RWPE1 (cell line): Measurements from ENCODE around the gene COL16A1.
A peak's percentile ranks its signal among the peaks of the same experiment; 100 is the strongest.

Experiments
- CTCF ChIA-PET: fragments of 350-600 bp; sonication (Branson Sonifier 250); formaldehyde crosslinking; extraction: SDS; loops from one replicate; lab custom pipeline; 2021; lab: Yijun Ruan, JAX
- POLR2A ChIA-PET: fragments of 400-600 bp; formaldehyde crosslinking; extraction: SDS; loops from one replicate; lab custom pipeline; 2020; ENCODE audit warnings: antibody characterized with exemption; ENCODE audit not compliant: low non-redundant PET; lab: Yijun Ruan, JAX
- DNase-seq: peaks from one replicate; pipeline ENCODE4 v3.0.0; 2012; ENCODE audit warnings: low spot score
- H3K27ac ChIP-seq: fragments of 450-650 bp; 2 replicates; pipeline ENCODE4 v1.5.1; 2017
- CTCF ChIP-seq: fragments of 450-650 bp; conservative IDR thresholded peaks from 2 replicates; pipeline ENCODE4 v1.5.1; 2017; ENCODE audit warnings: low read depth, mild to moderate bottlenecking

Gene COL16A1

GRCh38 chr1:31730336-31731048, 26.7 kb upstream of the COL16A1 start:
- no peak overlapping the region; the same call in 1 of the 2 replicates for H3K27ac ChIP-seq
- no peak for TF ChIP-seq CTCF
- CTCF ChIA-PET, result no interaction called here
- POLR2A ChIA-PET, result no interaction called here
- no peak for DNase-seq

- H3K27ac ChIP-seq, result no peak overlapping the region
- CTCF ChIA-PET, result no interaction called here
- DNase-seq, result no peak
- no peak for TF ChIP-seq CTCF
- POLR2A ChIA-PET, result no interaction called here
Measured at GRCh38 chr1:31727849-31728248, 24.0 kb upstream of the COL16A1 start.

GRCh38 chr1:31727195-31727594, 23.4 kb upstream of the COL16A1 start:
- ChIA-PET POLR2A (no interaction called here), CTCF (interaction anchor here (0.6 kb wide), 1 partner anchor 24 kb away, joined by 3 read pairs; no protein-coding TSS in a partner anchor)
- TF ChIP-seq CTCF, result no peak
- DNase-seq, result no peak
- peak overlapping the region; percentile 26; the same call in 1 of the 2 replicates for H3K27ac ChIP-seq

- H3K27ac ChIP-seq, result peak overlapping the region; percentile 26
- ChIA-PET CTCF (interaction anchor here (0.6 kb wide), 1 partner anchor 23 kb away, joined by 3 read pairs; no protein-coding TSS in a partner anchor), POLR2A (no interaction called here)
Measured at GRCh38 chr1:31726715-31727114, 22.9 kb upstream of the COL16A1 start.

GRCh38 chr1:31725777-31726535, 22.1 kb upstream of the COL16A1 start:
- H3K27ac ChIP-seq, result peak overlapping the region; percentile 26
- TF ChIP-seq CTCF, result no peak
- POLR2A ChIA-PET, result no interaction called here
- CTCF ChIA-PET, result no interaction called here
- DNase-seq, result no peak

More at GRCh38 chr1:31726715-31727114, 22.9 kb upstream of the COL16A1 start:
- TF ChIP-seq CTCF, result no peak
- DNase-seq, result no peak

- DNase-seq, result no peak
- ChIA-PET POLR2A (no interaction called here), CTCF (no interaction called here)
- H3K27ac ChIP-seq, result no peak overlapping the region
- no peak for TF ChIP-seq CTCF
Measured at GRCh38 chr1:31725134-31725533, 21.3 kb upstream of the COL16A1 start.
